Suprapubic skin (tissue), 4 donors: ENCODE results near the gene PLS1. TPM values are rescaled to one million over a fixed set of nuclear protein-coding genes. Genes with fewer than 3 reads are reported as not detected.

ENCODE experiments used
- DNase-seq, 2 donors: peaks; one replicate each; pipeline ENCODE4 v3.0.0-alpha.2; 2019; ENCODE audit warnings: low spot score in 2 of 2
- H3K27ac ChIP-seq: fragments of 200-600 bp; sonication (generic); one replicate; pipeline ENCODE4 v1.5.1; 2019
- H3K27me3 ChIP-seq: fragments of 200-600 bp; sonication (generic); one replicate; pipeline ENCODE4 v1.5.1; 2019
- H3K36me3 ChIP-seq: fragments of 200-600 bp; sonication (generic); one replicate; pipeline ENCODE4 v1.5.1; 2019
- H3K4me1 ChIP-seq: fragments of 200-600 bp; sonication (generic); one replicate; pipeline ENCODE4 v1.5.1; 2019
- H3K4me3 ChIP-seq: fragments of 200-600 bp; sonication (generic); one replicate; pipeline ENCODE4 v1.5.1; 2019; ENCODE audit warnings: mild to moderate bottlenecking
- H3K9me3 ChIP-seq: fragments of 200-600 bp; sonication (generic); one replicate; pipeline ENCODE4 v1.5.1; 2019
- EP300 ChIP-seq: sonication (generic); formaldehyde crosslinking; IDR thresholded peaks from one replicate; pipeline ENCODE4 v1.6.1; 2017; ENCODE audit warnings: antibody characterized with exemption
- POLR2A ChIP-seq, 2 donors: fragments of 450-650 bp; IDR thresholded peaks; one replicate each; pipeline ENCODE4 v1.6.1; 2017; ENCODE audit warnings: antibody characterized with exemption in 2 of 2, mild to moderate bottlenecking in 2 of 2, moderate library complexity in 2 of 2
- POLR2AphosphoS5 ChIP-seq, 3 donors: sonication (generic); formaldehyde crosslinking; IDR thresholded peaks; one replicate each; pipeline ENCODE4 v1.6.1; 2017; ENCODE audit warnings: antibody characterized with exemption in 3 of 3
- WGBS: methylation state at CpG from one replicate; pipeline ENCODE4 v1.1.5; 2018; 5-methylcytosine and 5-hydroxymethylcytosine counted together
- total RNA-seq, 4 donors: library from RNA; depleted of rRNA; stranded (reverse); fragments of >200 nt; gene quantifications; one replicate each; pipeline ENCODE4 v1.1.0, GENCODE V29; 2016
- TF ChIP-seq, protein P1 (sequence below), 2 donors: fragments of 200-600 bp in 1 of 2; fragments of 450-650 bp in 1 of 2; sonication (generic) in 1 of 2; IDR thresholded peaks; one replicate each; pipeline ENCODE4 v1.5.1; 2016 to 2019; ENCODE audit warnings: antibody characterized with exemption in 2 of 2, mild to moderate bottlenecking in 1 of 2, moderate library complexity in 1 of 2

Gene PLS1
- total RNA-seq, 4 donors from 2014 or later, result 4.4 to 9.1 (median 7.5) TPM

DNA sequence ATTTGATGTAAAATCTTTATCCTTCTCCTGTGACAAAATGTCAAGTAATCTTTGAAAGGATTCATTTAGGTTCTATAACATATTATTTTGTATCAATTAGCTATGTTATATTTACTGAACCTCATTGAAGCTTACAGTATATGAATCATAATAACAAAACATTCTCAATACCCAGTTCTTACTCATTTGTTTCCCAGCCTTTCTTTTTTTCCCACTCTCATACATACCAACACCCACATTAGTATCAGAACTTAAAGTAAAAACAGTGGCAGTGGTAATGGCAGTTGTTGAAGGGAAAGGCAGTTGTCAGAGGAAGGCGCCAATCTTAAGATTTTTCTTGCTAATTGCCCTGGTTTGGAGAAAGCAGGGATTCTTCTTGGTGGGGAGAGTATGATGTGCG lies 94.4 kb downstream of the PLS1 start:
- 93% methylated on average over 2 of the region's 2 CpGs for WGBS
- H3K4me1 ChIP-seq, result no peaks in the 10 kb centered on the region
- H3K36me3 ChIP-seq, result no peaks in the 10 kb centered on the region
- no peaks in the 10 kb centered on the region for H3K9me3 ChIP-seq
- H3K4me3 ChIP-seq, result no peak overlapping the region
- no peak for DNase-seq
- H3K27me3 ChIP-seq, result no peaks in the 10 kb centered on the region
- H3K27ac ChIP-seq, result no peak overlapping the region
- TF ChIP-seq, protein P1, sequence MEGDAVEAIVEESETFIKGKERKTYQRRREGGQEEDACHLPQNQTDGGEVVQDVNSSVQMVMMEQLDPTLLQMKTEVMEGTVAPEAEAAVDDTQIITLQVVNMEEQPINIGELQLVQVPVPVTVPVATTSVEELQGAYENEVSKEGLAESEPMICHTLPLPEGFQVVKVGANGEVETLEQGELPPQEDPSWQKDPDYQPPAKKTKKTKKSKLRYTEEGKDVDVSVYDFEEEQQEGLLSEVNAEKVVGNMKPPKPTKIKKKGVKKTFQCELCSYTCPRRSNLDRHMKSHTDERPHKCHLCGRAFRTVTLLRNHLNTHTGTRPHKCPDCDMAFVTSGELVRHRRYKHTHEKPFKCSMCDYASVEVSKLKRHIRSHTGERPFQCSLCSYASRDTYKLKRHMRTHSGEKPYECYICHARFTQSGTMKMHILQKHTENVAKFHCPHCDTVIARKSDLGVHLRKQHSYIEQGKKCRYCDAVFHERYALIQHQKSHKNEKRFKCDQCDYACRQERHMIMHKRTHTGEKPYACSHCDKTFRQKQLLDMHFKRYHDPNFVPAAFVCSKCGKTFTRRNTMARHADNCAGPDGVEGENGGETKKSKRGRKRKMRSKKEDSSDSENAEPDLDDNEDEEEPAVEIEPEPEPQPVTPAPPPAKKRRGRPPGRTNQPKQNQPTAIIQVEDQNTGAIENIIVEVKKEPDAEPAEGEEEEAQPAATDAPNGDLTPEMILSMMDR (IDR thresholded peaks at IDR 0.05), result no peak
- TF ChIP-seq POLR2A (IDR thresholded peaks at IDR 0.05), result no peak
- TF ChIP-seq EP300, result no peak
- no peak for TF ChIP-seq POLR2AphosphoS5 (IDR thresholded peaks at IDR 0.05)

DNA sequence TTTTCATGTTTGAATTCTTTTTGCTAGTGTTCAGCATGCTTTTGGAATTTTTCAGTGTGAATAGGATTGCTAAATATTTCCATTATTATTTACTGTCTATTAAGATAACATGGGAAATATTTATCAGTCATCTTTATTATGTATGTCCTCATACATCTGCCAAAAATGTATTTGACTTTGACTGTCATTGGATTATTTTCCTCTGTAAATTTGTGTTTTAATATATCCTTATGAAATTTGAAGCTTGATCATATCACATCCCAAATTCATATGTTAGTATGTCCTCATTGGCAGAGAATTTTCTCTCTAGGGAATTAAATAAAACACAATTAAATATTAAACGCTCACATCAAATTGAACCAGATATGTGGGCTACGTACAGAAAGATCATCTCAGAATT lies 95.3 kb downstream of the PLS1 start:
- no peaks in the 10 kb centered on the region for H3K27me3 ChIP-seq
- no peaks in the 10 kb centered on the region for H3K36me3 ChIP-seq
- TF ChIP-seq, protein P1 (IDR thresholded peaks at IDR 0.05), result no peak
- TF ChIP-seq POLR2AphosphoS5 (IDR thresholded peaks at IDR 0.05) (no peak), EP300 (no peak), POLR2A (IDR thresholded peaks at IDR 0.05) (no peak)
- no peaks in the 10 kb centered on the region for H3K4me1 ChIP-seq
- H3K27ac ChIP-seq, result no peak overlapping the region
- WGBS, result 84% methylated on average over 2 of the region's 2 CpGs
- H3K4me3 ChIP-seq, result no peak overlapping the region
- DNase-seq, result no peak
- no peaks in the 10 kb centered on the region for H3K9me3 ChIP-seq

DNA sequence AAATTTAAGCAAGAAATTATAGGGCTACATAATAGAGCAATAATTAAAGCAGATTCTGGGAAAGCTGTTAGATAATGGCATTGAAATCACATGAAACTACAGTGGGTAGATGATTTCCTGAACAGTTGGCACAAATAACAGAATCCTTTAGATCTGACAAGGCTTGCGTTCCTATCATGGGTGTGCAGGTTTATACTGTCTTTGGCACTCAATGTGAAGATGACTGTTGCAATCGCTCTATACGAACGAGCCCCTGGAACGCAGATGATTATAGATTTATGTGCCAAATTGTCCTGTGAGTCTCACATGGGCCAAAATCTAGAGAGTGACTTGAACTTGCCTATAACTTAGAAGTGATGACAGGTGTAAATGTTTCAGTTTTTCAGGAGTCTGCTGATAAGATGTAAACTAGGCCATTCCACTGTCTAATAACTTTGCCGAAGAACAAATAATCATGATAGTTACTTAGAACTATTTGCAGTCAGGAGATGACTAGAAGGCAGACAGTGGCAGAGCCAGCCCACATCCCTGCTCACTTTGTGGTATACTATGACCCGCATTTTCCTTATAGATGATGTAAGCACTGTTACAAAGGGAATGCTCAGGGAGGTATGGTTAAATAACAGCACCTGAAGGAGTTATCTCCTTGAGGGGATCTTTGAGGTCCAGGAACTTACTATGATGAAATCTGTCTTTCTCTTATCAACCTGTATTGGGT lies 97.1 kb downstream of the PLS1 start:
- 64% methylated on average over 7 of the region's 7 CpGs for WGBS

DNA sequence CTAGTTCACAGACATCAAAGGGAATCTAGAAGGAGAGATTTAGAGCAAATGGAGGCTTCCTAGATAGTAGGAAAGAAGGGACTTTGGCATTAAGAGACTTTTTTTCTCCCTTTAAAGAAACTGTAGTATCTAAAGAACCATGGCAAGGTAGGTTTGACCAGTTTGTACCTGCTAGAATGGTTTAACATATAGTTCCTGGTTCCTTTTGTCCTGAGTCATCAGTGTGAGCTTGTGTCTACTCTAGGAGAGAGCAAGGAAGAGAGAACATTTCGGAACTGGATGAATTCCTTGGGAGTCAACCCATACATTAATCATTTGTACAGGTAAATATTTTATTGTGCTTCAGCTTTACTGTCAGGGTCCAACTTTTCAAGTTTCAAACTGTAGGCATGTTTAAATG lies 98.0 kb downstream of the PLS1 start:
- no peaks in the 10 kb centered on the region for H3K36me3 ChIP-seq
- no peaks in the 10 kb centered on the region for H3K4me1 ChIP-seq
- 71% methylated on average over 1 of the region's 1 CpG for WGBS
- no peak for DNase-seq
- no peak overlapping the region for H3K4me3 ChIP-seq
- no peaks in the 10 kb centered on the region for H3K27me3 ChIP-seq
- no peak overlapping the region for H3K27ac ChIP-seq
- TF ChIP-seq, protein P1 (IDR thresholded peaks at IDR 0.05), result no peak
- TF ChIP-seq EP300, result no peak
- no peak for TF ChIP-seq POLR2A (IDR thresholded peaks at IDR 0.05)
- TF ChIP-seq POLR2AphosphoS5 (IDR thresholded peaks at IDR 0.05), result no peak
- H3K9me3 ChIP-seq, result no peaks in the 10 kb centered on the region

More for the DNA sequence above, 97.1 kb downstream of the PLS1 start:
- no peak for DNase-seq
- Histone ChIP-seq H3K27me3 (no peaks in the 10 kb centered on the region), H3K4me1 (no peaks in the 10 kb centered on the region), H3K36me3 (no peaks in the 10 kb centered on the region), H3K9me3 (no peaks in the 10 kb centered on the region), H3K27ac (no peak overlapping the region), H3K4me3 (no peak overlapping the region)
- TF ChIP-seq POLR2AphosphoS5 (IDR thresholded peaks at IDR 0.05) (no peak), POLR2A (IDR thresholded peaks at IDR 0.05) (no peak), EP300 (no peak)
- TF ChIP-seq, protein P1 (IDR thresholded peaks at IDR 0.05), result no peak

DNA sequence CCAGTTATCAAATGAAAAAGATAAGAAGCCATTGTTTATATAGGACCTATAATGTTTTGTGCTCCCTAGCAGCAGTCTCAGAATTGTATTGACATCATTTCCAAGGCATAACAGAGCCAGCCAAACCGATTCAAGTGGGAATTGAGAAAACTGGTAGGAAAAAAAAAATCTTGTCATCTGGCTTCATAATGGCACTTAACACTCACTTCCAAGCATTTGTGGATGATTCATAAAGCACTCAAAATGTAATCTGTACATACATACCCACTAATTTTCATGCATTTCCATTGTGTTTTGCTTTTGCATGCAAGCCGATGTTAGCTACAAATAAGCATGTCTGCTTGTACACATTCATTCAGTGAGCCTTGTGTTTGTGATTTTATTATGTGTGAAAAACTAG lies 109.0 kb downstream of the PLS1 start:
- no peaks in the 10 kb centered on the region for H3K9me3 ChIP-seq
- WGBS, result 63% methylated on average over 2 of the region's 2 CpGs
- no peaks in the 10 kb centered on the region for H3K36me3 ChIP-seq
- H3K4me3 ChIP-seq, result no peak overlapping the region
- TF ChIP-seq POLR2A (IDR thresholded peaks at IDR 0.05) (no peak), EP300 (no peak), POLR2AphosphoS5 (IDR thresholded peaks at IDR 0.05) (no peak)
- TF ChIP-seq, protein P1 (IDR thresholded peaks at IDR 0.05), result no peak
- no peaks in the 10 kb centered on the region for H3K4me1 ChIP-seq
- H3K27me3 ChIP-seq, result no peaks in the 10 kb centered on the region
- DNase-seq, result no peak
- H3K27ac ChIP-seq, result no peak overlapping the region
